Measurements from ENCODE around the gene CD164L2.

The CD164L2 gene

DNA sequence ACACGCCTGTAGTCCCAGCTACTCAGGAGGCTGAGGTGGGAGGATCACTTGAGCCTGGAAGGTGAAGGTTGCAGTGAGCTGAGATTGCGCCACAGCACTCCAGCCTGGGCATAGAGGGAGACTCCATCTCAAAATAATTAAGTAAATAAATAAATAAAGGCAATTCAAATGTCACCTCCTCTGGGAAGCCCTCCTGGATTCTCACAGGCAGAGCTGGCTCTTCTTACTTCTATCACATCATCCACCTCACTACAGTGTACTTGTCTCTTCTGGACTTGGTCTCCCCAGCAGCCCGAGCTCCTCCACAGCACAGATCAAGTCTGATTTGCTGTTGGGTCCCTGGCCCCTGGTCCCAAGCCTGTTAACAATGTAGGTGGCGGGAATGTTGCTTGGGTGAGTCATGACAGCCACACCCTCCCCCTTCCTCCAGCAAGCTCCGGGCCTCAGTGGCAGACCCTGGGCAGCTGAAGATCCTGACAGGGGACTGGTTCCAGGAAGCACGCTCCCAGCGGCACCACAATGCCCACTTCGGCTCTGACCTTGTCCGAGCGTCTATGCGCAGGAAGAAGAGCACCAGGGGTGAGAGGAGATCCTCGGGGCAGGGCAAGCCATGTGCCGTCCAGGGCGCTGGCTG is 36.0 kb downstream of the CD164L2 start:
- DNase-seq (ENCODE audit: low read depth in 3 of 3): no peak

- DNase-seq (ENCODE audit: low read depth in 3 of 3): no peak
Observed at GRCh38 chr1:27346357-27346756, 36.8 kb downstream of the CD164L2 start.

- DNase-seq (ENCODE audit: low read depth in 3 of 3): no peak
Observed at GRCh38 chr1:27345272-27345671, 37.9 kb downstream of the CD164L2 start.

GRCh38 chr1:27343639-27344025 is 39.5 kb downstream of the CD164L2 start:
- DNase-seq (ENCODE audit: low read depth in 3 of 3): no peak

DNA sequence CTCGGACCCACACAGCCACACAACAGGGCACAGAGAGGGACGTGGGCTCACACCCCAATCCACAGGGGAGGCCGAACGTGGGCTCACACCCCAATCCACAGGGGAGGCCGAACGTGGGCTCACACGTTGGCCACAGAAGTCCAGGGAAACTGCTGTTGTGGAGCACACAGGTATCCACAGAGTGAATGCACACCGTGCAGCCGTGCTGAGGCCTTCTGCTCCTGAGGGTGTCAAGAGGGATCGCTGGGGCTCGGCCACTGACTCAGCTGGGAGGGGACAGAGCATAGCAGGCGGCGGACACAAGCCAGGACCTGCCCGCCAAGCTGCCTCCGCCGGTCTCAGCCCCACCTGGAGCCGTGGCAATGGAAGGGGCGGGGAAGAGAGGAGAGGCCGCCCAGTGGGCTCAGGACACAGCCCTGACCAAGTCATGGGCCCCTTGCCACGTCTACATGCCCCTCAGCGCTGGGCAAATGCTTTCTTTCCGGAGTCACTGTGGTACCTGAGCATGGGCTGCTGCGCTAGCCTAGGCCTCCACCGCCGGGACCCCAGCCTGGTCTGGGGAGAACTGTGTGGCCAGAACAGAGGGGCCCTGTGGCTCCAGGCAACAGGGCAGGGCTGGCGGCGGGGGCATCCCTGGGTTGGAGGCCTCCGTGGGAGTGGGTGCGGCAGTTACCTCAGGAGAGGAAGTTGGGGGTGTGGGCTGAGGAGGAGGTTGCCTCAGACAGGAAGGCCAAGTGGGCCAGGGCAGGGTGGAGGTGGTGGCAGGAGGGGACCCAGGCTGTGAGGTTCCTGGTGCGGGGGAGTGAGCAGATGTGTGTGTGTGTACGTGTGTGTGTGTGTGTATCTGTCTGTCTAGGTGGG is 40.1 kb downstream of the CD164L2 start:
- no peak for DNase-seq (ENCODE audit: low read depth in 3 of 3)

DNA sequence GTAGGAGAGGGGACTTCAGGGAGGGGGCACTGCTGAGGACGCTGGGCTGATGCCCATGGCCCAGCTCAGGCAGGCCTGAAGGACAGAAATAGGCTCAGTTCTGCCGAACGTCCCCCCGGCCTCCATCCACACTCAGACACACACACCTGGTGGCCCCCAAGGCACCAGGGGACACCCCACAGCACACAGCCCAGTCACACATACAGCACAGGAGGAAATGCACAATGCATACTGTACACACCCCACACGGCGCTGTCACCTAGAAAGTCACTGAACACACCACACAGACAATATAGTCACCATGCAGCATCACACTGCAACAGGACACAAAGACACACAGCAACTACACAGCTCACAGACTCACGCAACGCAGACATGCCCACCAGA is 40.7 kb downstream of the CD164L2 start:
- DNase-seq (ENCODE audit: low read depth in 3 of 3): no peak

DNA sequence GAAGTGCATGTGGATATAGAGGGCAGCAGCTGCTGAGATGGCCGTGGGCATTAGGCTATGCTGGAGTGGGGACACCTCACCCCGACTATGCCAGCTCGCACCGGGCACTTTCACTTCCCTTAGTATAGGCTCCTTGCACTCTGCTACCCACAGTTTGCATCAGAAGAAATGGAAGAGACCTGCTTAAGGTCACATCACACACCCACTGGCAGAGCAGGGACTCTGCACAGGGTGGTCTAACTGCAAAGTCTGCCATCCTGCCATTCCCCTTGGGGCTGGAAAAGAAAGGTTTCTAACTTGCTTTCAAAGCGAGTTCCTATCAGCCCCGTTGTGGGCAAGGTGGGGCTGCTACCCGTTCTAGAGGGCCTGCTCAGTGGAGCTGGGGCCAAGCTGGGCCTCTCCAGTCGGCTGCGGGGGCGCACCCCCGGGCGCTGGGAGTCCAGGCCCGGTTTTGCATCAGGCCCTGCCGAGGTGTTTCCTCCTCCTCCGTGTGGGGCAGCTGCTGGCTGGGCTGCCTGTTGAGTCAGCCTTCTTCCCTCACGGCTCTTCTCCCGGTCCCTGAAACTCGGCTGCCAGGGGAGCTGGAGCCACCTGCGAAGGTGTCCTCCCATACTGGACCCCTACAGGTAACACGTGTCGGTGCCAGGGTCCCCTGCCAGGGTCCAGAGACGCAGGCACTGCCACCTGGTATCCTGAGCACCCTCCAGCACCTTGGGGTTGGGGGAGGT is 41.4 kb downstream of the CD164L2 start, which contains the start of gene SYTL1:
Gene SYTL1, plus strand, starts transcription at position 498 of the 728 bp plus-strand sequence. CDS start 3,313 bp downstream, outside the sequence.
- peak in 1 of 3 donors; percentile 45 for DNase-seq (ENCODE audit: low read depth in 3 of 3)

GRCh38 chr1:27339213-27339612 is 43.9 kb downstream of the CD164L2 start:
- no peak for DNase-seq (ENCODE audit: low read depth in 3 of 3)

DNA sequence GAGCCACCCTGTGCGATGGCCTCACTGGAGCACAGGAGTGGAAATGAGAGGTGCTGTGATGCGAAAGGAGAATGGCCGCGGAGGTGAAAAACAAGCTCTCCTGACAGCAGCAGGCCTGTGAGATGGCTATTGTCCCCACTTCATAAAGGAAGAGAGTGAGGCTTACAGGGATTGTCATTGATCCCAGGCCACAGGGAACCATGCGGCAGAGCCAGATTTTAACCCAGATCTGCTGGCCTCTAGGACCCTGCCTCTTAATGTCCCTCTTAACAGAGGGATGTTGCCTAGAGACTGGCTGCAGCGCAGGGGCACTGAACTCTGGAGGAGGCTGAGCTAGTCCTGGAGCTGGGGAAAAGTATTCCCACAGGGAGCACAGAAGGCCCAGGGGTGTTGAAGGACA is 44.4 kb downstream of the CD164L2 start:
- DNase-seq (ENCODE audit: low read depth in 3 of 3): no peak

DNA sequence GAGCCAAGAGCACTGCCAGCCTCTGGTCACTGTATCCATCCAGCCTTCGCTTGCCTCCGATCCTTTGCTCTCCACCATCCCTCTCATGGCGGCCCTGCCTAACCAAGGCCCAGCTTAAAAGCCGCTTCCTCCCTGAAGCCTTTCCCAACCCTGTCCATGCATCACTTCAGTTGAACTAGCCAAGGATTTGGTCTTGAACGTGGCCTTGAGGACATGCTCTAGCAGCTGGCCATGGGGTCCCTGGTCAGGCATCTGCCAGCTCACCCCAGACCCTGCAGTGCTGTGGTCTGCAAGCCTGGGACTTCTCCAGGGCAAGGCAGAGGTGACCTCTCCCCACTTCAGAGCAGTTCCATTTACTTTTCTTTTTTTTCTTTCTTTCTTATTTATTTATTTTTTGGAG is 46.4 kb downstream of the CD164L2 start:
- no peak for DNase-seq (ENCODE audit: low read depth in 3 of 3)

DNA sequence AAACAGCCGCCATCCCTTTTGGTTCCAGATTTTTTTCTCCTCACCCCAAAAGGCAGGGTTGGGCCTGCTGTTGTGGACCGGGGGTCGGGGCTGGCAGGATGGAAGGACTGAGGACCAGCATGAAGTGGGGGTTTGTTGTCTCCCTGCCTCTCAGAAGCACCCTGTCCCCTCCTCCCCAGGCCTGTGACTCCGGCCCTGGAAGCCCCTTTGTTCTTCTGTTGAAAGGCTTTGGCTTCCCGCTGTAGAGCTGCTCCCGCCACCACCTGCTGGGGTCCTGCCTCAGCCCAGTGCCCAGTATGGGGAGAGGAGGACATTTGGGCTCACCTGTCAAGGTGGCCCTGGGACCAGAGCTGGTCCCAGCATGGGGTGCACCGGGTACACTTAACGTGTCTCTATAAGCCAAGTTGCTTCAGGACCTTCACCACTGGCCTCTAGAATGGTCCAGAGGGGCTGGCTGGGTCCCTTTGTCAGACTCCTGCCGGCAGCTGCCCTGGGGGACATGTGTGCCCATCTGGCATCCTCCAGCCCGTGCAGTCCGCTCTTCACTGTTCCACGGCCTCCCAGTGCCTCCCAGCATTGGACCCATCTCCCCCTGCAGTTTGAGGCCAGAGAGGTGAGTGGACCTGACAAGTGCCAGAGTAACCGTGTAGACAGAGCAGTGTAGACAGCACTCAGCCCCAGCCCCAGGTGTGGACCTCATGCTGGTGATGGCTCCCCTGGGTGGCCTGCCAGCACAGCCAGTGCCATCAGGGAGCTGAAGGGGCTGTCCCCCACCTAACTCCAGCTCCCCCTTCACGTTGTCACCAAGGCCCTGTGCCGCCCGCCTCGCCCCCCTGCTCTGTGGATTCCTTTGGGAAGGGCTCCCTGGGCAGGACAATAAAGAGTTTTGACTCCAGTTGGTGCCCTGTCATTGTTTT is 47.4 kb downstream of the CD164L2 start:
- DNase-seq (ENCODE audit: low read depth in 3 of 3): no peak

- no peak for DNase-seq (ENCODE audit: low read depth in 3 of 3)
Observed at GRCh38 chr1:27333717-27334279, 49.3 kb downstream of the CD164L2 start.

DNA sequence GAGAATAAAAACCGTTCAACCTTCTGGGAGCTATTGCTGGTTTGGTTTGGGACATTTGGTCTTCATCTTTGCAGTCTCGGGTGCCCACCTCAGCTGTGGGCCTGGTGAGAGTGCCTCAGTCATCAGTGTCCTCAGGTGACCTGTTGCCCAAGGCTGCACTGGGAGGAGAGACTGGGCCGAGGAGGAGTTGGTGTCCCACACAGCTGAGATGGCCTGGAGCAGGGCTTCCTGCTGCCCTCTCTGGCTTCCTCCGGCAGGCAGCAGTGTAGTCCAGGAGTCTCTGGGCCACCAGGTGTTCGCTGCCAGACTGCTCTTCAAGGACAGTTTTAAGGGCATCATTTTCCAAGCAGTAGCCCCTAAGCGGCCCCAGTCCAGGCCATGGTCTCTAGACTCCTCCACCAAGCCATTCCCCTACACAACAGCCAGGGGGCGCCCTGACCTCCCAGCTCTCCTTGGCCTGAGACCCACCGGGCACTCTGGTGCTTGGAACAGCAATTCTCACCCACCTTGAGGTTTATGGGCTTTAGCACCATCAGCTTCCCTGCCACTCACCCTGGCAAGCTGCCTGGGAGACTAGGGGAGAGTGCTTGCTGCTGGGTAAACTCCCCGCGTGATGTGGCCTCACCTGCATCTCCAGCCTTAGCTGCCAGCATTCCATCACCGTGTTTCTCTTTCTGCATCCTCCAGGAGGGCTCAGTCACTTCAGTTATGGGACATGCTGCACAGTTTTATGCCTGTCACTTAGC is 50.4 kb downstream of the CD164L2 start:
- peak in 1 of 3 donors; percentile 43 for DNase-seq (ENCODE audit: low read depth in 3 of 3)

- DNase-seq (ENCODE audit: low read depth in 3 of 3): no peak
Observed at GRCh38 chr1:27331922-27332321, 51.2 kb downstream of the CD164L2 start.

DNA sequence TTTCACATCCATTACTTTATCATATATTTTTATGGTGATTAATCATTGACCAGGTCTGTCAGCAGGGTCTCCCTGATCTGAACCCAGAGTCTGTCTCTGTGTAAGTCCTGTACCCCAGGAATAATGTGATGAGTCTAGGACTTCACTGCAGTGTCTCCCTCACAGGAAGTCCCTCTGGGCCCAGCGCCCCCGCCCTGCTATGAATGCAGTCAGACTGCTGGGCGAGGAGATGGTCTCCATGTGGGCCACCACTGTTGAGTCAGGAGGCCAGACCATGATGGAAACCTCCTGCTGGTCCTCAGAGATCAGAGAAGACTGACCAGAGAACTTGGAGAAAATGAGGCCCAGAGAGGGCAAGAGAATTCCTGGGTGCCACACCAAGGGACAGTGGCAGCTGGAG is 51.7 kb downstream of the CD164L2 start:
- no peak for DNase-seq (ENCODE audit: low read depth in 3 of 3)

DNA sequence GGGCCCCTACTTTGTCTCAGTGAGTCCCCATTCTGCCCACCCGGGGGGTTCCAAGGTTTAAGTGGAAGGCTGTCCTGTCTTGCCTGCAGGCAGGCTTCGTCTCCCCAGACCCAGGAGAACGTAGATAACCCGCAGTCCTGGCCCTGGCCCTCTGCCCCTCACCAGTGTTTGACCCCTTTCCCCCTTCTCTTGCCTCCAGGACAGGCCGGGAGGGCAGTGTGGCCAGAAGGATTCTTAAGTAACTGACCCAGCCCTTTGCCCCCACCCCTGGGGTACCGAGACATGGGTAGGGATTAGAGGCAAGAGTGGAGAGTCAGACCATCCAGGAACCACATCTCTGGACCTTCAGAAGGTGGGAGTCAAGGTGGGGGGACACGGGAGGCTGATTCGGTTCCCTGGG is 52.3 kb downstream of the CD164L2 start:
- no peak for DNase-seq (ENCODE audit: low read depth in 3 of 3)

Measured in stimulated activated CD4-positive, alpha-beta T cell treated with anti-CD3 and anti-CD28 coated beads, TNF-alpha, amount 100 ng/mL, for 48 hours (primary cell).